ENCODE data around the gene FEV.

GRCh38 chr2:218992703-218993344 is 7.8 kb upstream of the FEV start:
- TF ChIP-seq POLR2A (IDR thresholded peaks at IDR 0.05; ENCODE audit: low read length) (no peak), GATA1 (IDR thresholded peaks at IDR 0.05; ENCODE audit: low read depth, low read length) (no peak)

Measured in erythroblast (primary cell).